Breast epithelium (tissue), 4 donors: Measurements from ENCODE around the gene DUSP28. TPM values are rescaled to one million over a fixed set of nuclear protein-coding genes. Genes with fewer than 3 reads are reported as not detected.
"Not testable (repeated sequence)": the region's sequence is repeated elsewhere in the genome, so short reads cannot be mapped to it uniquely, and the experiment has no call there.

ENCODE experiments used
- DNase-seq, 2 donors: peaks; one replicate each; pipeline ENCODE4 v3.0.0-alpha.2; 2019; ENCODE audit warnings: low spot score in 2 of 2
- H3K27ac ChIP-seq, 2 donors: fragments of 200-600 bp; sonication (generic) in 1 of 2; one replicate each; pipeline ENCODE4 v1.5.1; 2016 to 2019; ENCODE audit warnings: mild to moderate bottlenecking in 1 of 2
- H3K27me3 ChIP-seq, 2 donors: fragments of 200-600 bp; sonication (generic) in 1 of 2; one replicate each; pipeline versions ENCODE4 v1.5.1 to v1.6.0; 2017 to 2019; ENCODE audit warnings: control low read depth in 1 of 2, mild to moderate bottlenecking in 1 of 2
- H3K36me3 ChIP-seq: fragments of 200-600 bp; one replicate; pipeline ENCODE4 v1.5.1; 2019
- H3K4me1 ChIP-seq, 2 donors: fragments of 200-600 bp; sonication (generic); one replicate each; pipeline ENCODE4 v1.5.1; 2016 to 2019; ENCODE audit warnings: control low read depth in 1 of 2
- H3K4me3 ChIP-seq, 3 donors: fragments of 200-600 bp; sonication (generic); 1 replicate in 2 of 3; 2 replicates in 1 of 3; pipeline ENCODE4 v1.5.1; 2016 to 2019; ENCODE audit warnings: mild to moderate bottlenecking in 3 of 3, moderate library complexity in 2 of 3
- H3K9me3 ChIP-seq, 2 donors: fragments of 200-600 bp; sonication (generic) in 1 of 2; one replicate each; pipeline ENCODE4 v1.5.1; 2016 to 2019; ENCODE audit warnings: control low read depth in 1 of 2
- POLR2A ChIP-seq: fragments of 450-650 bp; IDR thresholded peaks from one replicate; pipeline ENCODE4 v1.6.1; 2016; ENCODE audit warnings: antibody characterized with exemption, mild to moderate bottlenecking, moderate library complexity
- POLR2AphosphoS5 ChIP-seq, 3 donors: sonication (generic); formaldehyde crosslinking; IDR thresholded peaks; one replicate each; pipeline ENCODE4 v1.6.1; 2017; ENCODE audit warnings: antibody characterized with exemption in 3 of 3
- intact Hi-C: fragments of 100-400 bp; cut with DNase I; formaldehyde crosslinking; loops from one replicate; pipeline ENCODE4 v1.15.1; 2023; ENCODE audit warnings: low total_unique reads
- total RNA-seq, 3 donors: library from RNA; depleted of rRNA; stranded (reverse); fragments of >200 nt; gene quantifications; one replicate each; pipeline ENCODE4 v1.1.0, GENCODE V29; 2016
- TF ChIP-seq, protein P1 (sequence below), 3 donors: fragments of 450-650 bp; IDR thresholded peaks; one replicate each; pipeline ENCODE4 v1.5.1; 2016 to 2017; ENCODE audit warnings: antibody characterized with exemption in 3 of 3, mild to moderate bottlenecking in 3 of 3, moderate library complexity in 3 of 3

The DUSP28 gene
- total RNA-seq, 3 donors from 2014 or later: 5.9 to 8.8 (median 6.9) TPM

DNA sequence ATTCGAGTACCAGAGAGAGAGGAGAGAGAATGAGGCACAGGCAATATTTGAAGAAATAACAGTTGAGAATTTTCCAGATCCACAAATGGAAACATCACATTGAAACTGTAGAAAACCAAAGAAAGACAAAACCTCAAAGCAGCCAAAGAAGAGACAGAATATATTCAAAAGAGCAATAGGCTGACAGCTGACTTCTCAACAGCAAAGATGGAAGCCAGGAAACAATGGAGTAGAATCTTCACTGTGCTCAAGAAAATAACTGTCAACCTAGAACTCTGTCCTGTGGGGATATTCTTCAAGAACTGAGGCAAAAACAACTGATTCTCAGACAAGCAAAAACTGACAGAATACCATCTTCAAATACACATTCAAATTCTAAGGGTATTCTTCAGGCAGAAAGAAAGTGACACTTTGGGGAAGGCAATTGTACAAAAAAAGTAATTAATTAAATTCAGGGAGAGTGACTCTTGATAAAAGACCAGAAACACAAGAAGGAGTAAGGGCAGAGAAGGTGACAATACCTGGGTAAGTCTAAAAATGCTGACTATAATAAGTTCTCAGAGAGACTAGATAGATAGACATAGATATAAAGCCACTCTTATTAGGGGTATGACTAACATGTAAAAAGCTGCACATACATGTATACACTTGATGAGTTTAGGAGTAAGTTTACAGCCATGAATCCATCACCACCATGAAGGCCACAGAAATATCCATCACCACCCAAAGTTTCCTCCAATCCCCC lies 28.0 kb upstream of the DUSP28 start:
- Histone ChIP-seq H3K27ac (no peak overlapping the region), H3K27me3 (no peaks in the 10 kb centered on the region), H3K36me3 (peaks cover 8% of the 10 kb centered on the region), H3K4me3 (no peak overlapping the region), H3K4me1 (no peaks in the 10 kb centered on the region), H3K9me3 (peaks cover 10 to 21% of the 10 kb centered on the region in 2 donors)
- intact Hi-C loops: no loop called here
- TF ChIP-seq POLR2A: no peak
- no peak for TF ChIP-seq POLR2AphosphoS5 (IDR thresholded peaks at IDR 0.05)
- DNase-seq: no peak

DNA sequence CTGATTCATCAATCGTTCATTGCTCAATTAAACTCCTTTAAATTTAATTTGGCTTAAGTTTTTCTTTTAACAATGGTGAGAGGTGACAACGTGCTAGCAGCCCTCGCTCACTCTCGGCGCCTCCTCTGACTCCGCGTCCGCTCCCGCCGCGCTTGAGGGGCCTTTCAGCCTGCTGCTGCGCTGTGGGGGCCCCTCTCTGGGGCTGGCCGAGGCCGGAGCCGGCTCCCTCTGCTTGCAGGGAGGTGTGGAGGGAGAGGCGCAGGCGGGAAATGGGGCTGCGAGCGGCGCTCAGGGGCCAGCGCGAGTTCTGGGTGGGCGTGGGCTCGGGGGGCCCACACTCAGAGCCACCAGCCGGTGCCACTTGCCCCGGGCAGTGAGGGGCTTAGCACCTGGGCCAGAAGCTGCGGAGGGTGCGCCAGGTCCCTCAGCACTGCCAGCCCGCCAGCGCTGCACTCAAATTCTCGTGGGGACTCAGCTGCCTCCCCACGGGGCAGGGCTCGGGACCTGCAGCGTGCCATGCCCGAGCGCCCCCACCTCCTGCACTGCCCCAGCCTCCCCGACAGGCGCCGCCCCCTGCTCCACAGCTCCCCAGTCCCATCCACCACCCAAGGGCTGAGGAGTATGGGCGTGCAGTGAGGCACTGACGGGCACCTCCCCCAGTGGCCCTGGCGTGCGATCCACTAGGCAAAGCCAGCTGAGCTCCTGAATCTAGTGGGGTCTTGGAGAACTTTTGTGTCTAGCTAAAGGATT lies 22.0 kb upstream of the DUSP28 start:
- no peak overlapping the region for H3K27ac ChIP-seq
- H3K4me1 ChIP-seq: no peaks in the 10 kb centered on the region
- TF ChIP-seq, protein P1, sequence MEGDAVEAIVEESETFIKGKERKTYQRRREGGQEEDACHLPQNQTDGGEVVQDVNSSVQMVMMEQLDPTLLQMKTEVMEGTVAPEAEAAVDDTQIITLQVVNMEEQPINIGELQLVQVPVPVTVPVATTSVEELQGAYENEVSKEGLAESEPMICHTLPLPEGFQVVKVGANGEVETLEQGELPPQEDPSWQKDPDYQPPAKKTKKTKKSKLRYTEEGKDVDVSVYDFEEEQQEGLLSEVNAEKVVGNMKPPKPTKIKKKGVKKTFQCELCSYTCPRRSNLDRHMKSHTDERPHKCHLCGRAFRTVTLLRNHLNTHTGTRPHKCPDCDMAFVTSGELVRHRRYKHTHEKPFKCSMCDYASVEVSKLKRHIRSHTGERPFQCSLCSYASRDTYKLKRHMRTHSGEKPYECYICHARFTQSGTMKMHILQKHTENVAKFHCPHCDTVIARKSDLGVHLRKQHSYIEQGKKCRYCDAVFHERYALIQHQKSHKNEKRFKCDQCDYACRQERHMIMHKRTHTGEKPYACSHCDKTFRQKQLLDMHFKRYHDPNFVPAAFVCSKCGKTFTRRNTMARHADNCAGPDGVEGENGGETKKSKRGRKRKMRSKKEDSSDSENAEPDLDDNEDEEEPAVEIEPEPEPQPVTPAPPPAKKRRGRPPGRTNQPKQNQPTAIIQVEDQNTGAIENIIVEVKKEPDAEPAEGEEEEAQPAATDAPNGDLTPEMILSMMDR (IDR thresholded peaks at IDR 0.05): no peak
- TF ChIP-seq POLR2A (no peak), POLR2AphosphoS5 (IDR thresholded peaks at IDR 0.05) (no peak)
- intact Hi-C loops: no loop called here
- H3K27me3 ChIP-seq: no peaks in the 10 kb centered on the region
- peaks cover 0 to under 1% of the 10 kb centered on the region in 2 donors for H3K9me3 ChIP-seq
- H3K36me3 ChIP-seq: no peaks in the 10 kb centered on the region
- no peak overlapping the region for H3K4me3 ChIP-seq
- peak in 1 of 2 donors; percentile 15 for DNase-seq

DNA sequence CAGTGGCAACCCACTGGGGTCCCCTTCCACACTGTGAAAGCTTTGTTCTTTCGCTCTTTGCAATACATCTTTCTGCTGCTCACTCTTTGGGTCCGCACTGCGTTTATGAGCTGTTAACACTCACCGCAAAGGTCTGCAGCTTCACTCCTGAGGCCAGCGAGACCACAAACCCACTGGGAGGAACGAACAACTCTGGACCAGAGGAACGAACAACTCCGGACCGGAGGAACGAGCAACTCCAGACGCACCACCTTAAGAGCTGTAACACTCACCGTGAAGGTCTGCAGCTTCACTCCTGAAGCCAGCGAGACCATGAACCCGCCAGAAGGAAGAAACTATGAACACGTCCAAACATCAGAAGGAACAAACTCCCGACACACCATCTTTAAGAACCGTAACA lies 21.1 kb upstream of the DUSP28 start:
- H3K4me3 ChIP-seq, H3K9me3 ChIP-seq, H3K27me3 ChIP-seq, H3K27ac ChIP-seq, H3K4me1 ChIP-seq, H3K36me3 ChIP-seq, intact Hi-C loops: not testable (repeated sequence)
- peak in 1 of 2 donors; percentile 28 for DNase-seq

DNA sequence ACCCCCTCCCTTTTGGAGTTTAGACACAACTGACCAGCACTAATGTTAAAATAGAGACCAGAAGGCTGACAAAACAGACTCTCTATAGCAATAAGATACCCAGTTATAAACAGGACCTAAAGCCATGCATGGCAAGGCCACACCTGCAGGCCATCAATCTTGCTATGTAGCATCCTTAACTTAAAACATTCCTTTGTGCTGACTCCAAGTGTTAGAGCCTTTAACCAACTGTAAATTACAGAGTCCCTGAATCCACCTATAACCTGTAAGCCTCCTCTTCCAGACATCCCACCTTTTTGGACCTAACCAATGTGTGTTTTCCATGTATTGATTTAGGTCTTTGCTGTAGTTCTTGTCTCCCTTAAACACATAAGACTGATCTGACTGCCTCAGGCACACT lies 20.3 kb upstream of the DUSP28 start:
- DNase-seq: no peak
- H3K36me3 ChIP-seq: no peaks in the 10 kb centered on the region
- H3K4me3 ChIP-seq: no peak overlapping the region
- H3K27ac ChIP-seq: no peak overlapping the region
- H3K4me1 ChIP-seq: no peaks in the 10 kb centered on the region
- intact Hi-C loops: no loop called here
- H3K9me3 ChIP-seq: no peaks in the 10 kb centered on the region
- no peak for TF ChIP-seq POLR2AphosphoS5 (IDR thresholded peaks at IDR 0.05)
- TF ChIP-seq POLR2A: no peak
- TF ChIP-seq, protein P1 (IDR thresholded peaks at IDR 0.05): no peak
- H3K27me3 ChIP-seq: no peaks in the 10 kb centered on the region

DNA sequence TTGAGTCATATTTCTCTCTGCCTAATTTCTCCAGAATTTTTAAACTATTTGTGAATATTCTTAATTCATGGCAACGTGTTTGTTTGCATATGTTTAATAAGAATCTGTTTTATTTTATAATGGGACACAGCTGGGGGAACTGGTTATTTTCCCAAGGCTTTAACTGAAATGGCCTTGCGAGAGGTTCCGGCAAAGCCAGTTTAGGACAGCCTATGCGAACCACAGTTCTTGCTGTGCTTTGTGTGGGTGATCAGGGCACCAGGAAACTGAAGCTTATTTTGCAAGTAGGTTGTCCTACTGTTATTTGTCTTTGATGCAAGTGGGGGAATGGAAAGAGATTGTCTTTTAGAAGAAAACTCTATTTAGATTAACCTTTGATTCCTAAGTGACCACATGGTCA lies 8.9 kb upstream of the DUSP28 start:
- H3K36me3 ChIP-seq: no peaks in the 10 kb centered on the region
- H3K4me3 ChIP-seq: no peak overlapping the region
- no peak overlapping the region for H3K27ac ChIP-seq
- no peaks in the 10 kb centered on the region for H3K27me3 ChIP-seq
- DNase-seq: no peak
- H3K9me3 ChIP-seq: no peaks in the 10 kb centered on the region
- H3K4me1 ChIP-seq: no peaks in the 10 kb centered on the region
- TF ChIP-seq POLR2AphosphoS5 (IDR thresholded peaks at IDR 0.05) (no peak), POLR2A (no peak)
- TF ChIP-seq, protein P1 (IDR thresholded peaks at IDR 0.05): no peak
- intact Hi-C loops: no loop called here

DNA sequence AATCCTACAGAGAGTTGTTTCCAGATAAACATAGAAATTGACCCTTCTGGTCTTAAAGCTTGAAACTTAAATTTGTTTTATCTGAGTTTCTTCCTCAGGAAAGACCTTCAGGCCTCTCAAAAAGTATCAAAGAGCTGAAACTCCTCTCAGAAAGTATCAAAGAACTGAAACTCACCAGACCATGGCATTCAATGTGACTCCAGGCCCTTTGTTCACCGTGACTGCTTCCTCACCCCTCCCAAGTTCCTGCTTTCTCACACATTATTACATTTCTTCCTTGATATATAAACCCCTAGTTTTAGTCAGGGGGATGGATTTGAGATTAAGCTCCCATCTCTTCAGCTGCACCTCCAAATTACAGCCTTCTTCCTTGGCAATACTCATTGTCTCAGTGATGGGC lies 8.3 kb upstream of the DUSP28 start:
- no peak for DNase-seq
- Histone ChIP-seq H3K9me3 (no peaks in the 10 kb centered on the region), H3K27ac (no peak overlapping the region), H3K36me3 (no peaks in the 10 kb centered on the region), H3K4me3 (no peak overlapping the region), H3K4me1 (no peaks in the 10 kb centered on the region), H3K27me3 (no peaks in the 10 kb centered on the region)
- TF ChIP-seq POLR2AphosphoS5 (IDR thresholded peaks at IDR 0.05): no peak
- TF ChIP-seq, protein P1 (IDR thresholded peaks at IDR 0.05): no peak
- TF ChIP-seq POLR2A: no peak
- intact Hi-C loops: no loop called here
